SK-N-SH treated with all-trans-retinoic acid at 6 μM for 48 hours (cell line): ENCODE results near the gene CAMK2A.

Experiments used
- ARNTL ChIP-seq: fragments of 450-650 bp; formaldehyde crosslinking; IDR thresholded peaks from 2 replicates; pipeline ENCODE4 v1.5.0; 2020; ENCODE audit warnings: low read depth, mild to moderate bottlenecking, moderate library complexity, borderline replicate concordance
- CREB5 ChIP-seq: fragments of 250-450 bp; sonication (Bioruptor Pico); IDR thresholded peaks from 2 replicates; pipeline ENCODE4 v1.5.1; 2020; ENCODE audit warnings: low read depth, mild to moderate bottlenecking, moderate library complexity
- CSDC2 ChIP-seq: fragments of 250-450 bp; sonication (Bioruptor Pico); IDR thresholded peaks from 2 replicates; pipeline ENCODE4 v1.5.0; 2020; ENCODE audit warnings: mild to moderate bottlenecking, moderate library complexity
- ESRRG ChIP-seq: fragments of 250-450 bp; sonication (Bioruptor Pico); IDR thresholded peaks from 2 replicates; pipeline ENCODE4 v1.6.1; 2021; ENCODE audit warnings: mild to moderate bottlenecking
- OSR1 ChIP-seq: fragments of 250-450 bp; sonication (Bioruptor Pico); IDR thresholded peaks from 2 replicates; pipeline ENCODE4 v1.8.0; 2022; ENCODE audit warnings: moderate library complexity, mild to moderate bottlenecking, inconsistent platforms
- PATZ1 ChIP-seq: fragments of 250-450 bp; sonication (Bioruptor Pico); IDR thresholded peaks from 2 replicates; pipeline ENCODE4 v1.8.0; 2020; ENCODE audit warnings: mild to moderate bottlenecking, moderate library complexity, borderline replicate concordance
- RARB ChIP-seq: fragments of 250-450 bp; sonication (Bioruptor Pico); IDR thresholded peaks from 2 replicates; pipeline ENCODE4 v1.8.0; 2021; ENCODE audit warnings: mild to moderate bottlenecking, moderate library complexity
- SNAI2 ChIP-seq: fragments of 250-450 bp; sonication (Bioruptor Pico); IDR thresholded peaks from 2 replicates; pipeline ENCODE4 v1.5.0; 2020; ENCODE audit warnings: mild to moderate bottlenecking, moderate library complexity
- ZC3H10 ChIP-seq: fragments of 250-450 bp; sonication (Bioruptor Pico); IDR thresholded peaks from 2 replicates; pipeline ENCODE4 v1.5.1; 2021; ENCODE audit warnings: mild to moderate bottlenecking, moderate library complexity
- ZFP3 ChIP-seq: fragments of 250-450 bp; sonication (Bioruptor Pico); IDR thresholded peaks from 2 replicates; pipeline ENCODE4 v1.5.0; 2020; ENCODE audit warnings: mild to moderate bottlenecking, moderate library complexity
- ZFP30 ChIP-seq: fragments of 450-650 bp; formaldehyde crosslinking; IDR thresholded peaks from 2 replicates; pipeline ENCODE4 v1.5.0; 2022; ENCODE audit warnings: mild to moderate bottlenecking, moderate library complexity
- ZNF565 ChIP-seq: fragments of 450-650 bp; formaldehyde crosslinking; conservative IDR thresholded peaks from 2 replicates; pipeline ENCODE4 v1.5.0; 2020; ENCODE audit warnings: low read depth, mild to moderate bottlenecking, moderate library complexity
- ZNF70 ChIP-seq: fragments of 450-650 bp; formaldehyde crosslinking; IDR thresholded peaks from 2 replicates; pipeline ENCODE4 v1.5.0; 2020; ENCODE audit warnings: mild to moderate bottlenecking, moderate library complexity
- TF ChIP-seq, protein P1 (sequence below): fragments of 250-450 bp; sonication (Bioruptor Pico); IDR thresholded peaks from 2 replicates; pipeline ENCODE4 v1.8.0; 2021; ENCODE audit warnings: low read depth, mild to moderate bottlenecking, moderate library complexity, borderline replicate concordance

DNA sequence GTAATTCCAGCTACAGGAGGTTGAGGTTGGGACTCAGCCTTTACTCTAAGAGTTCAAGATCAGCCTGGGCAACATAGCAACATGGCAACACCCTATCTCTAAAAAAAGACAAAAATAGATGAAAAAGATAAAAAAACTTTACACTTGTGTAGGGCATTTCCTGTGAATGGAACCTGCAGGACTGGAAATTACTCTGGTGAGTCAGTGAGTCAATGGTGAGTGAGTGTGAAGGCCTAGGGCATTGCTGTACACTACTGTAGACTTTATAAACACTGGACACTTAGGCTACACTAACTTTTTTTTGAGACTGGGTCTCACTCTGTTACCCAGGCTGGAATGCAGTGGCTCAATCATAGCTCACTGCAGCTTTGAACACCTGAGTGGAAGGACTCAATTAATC, 32.6 kb upstream of the CAMK2A start:
- TF ChIP-seq CREB5 (no peak), PATZ1 (no peak), RARB (no peak), ZC3H10 (CRISPR knock-in tag) (no peak), ARNTL (CRISPR knock-in tag) (no peak), ZFP3 (CRISPR knock-in tag) (peak; percentile 46; the same call in 1 of the 2 replicates), CSDC2 (CRISPR knock-in tag) (no peak), SNAI2 (CRISPR knock-in tag) (no peak), ZNF70 (CRISPR knock-in tag) (no peak), ZNF565 (CRISPR knock-in tag) (no peak), ESRRG (CRISPR knock-in tag) (no peak), ZFP30 (CRISPR knock-in tag) (no peak), OSR1 (CRISPR knock-in tag) (no peak)
- TF ChIP-seq, protein P1, sequence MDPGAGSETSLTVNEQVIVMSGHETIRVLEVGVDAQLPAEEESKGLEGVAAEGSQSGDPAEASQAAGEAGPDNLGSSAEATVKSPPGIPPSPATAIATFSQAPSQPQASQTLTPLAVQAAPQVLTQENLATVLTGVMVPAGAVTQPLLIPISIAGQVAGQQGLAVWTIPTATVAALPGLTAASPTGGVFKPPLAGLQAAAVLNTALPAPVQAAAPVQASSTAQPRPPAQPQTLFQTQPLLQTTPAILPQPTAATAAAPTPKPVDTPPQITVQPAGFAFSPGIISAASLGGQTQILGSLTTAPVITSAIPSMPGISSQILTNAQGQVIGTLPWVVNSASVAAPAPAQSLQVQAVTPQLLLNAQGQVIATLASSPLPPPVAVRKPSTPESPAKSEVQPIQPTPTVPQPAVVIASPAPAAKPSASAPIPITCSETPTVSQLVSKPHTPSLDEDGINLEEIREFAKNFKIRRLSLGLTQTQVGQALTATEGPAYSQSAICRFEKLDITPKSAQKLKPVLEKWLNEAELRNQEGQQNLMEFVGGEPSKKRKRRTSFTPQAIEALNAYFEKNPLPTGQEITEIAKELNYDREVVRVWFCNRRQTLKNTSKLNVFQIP, result no peak
